ENCODE data around the gene METTL9. TPM values are rescaled to one million over a fixed set of nuclear protein-coding genes. Genes with fewer than 3 reads are reported as not detected.

Gene METTL9
- total RNA-seq, 1 donor from 2014 or later, result 77.1 TPM

- Mint-ChIP-seq H3K27me3 (ENCODE audit: low read depth) (no peaks in the 10 kb centered on the region), H3K9me3 (ENCODE audit: low read depth) (no peaks in the 10 kb centered on the region), H3K4me1 (ENCODE audit: low read depth) (peaks cover 8% of the 10 kb centered on the region), H3K27ac (ENCODE audit: unreplicated experiment) (no peak overlapping the region), H3K36me3 (ENCODE audit: low read depth) (peaks cover 3% of the 10 kb centered on the region), H3K4me3 (ENCODE audit: unreplicated experiment) (no peak overlapping the region)
- no peak for TF ChIP-seq CTCF (IDR thresholded peaks at IDR 0.05)
- no peak for DNase-seq (ENCODE audit: low spot score)
These were observed 37.9 kb downstream of the METTL9 start for GRCh38 chr16:21637032-21637968.

GRCh38 chr16:21638573-21638975, 39.2 kb downstream of the METTL9 start:
- TF ChIP-seq CTCF (IDR thresholded peaks at IDR 0.05), result no peak
- H3K27me3 Mint-ChIP-seq (ENCODE audit: low read depth), result no peaks in the 10 kb centered on the region
- DNase-seq (ENCODE audit: low spot score), result no peak
- no peaks in the 10 kb centered on the region for H3K9me3 Mint-ChIP-seq (ENCODE audit: low read depth)
- peak overlapping the region; percentile 2 for H3K27ac Mint-ChIP-seq (ENCODE audit: unreplicated experiment)
- H3K4me1 Mint-ChIP-seq (ENCODE audit: low read depth), result peaks cover 8% of the 10 kb centered on the region
- H3K4me3 Mint-ChIP-seq (ENCODE audit: unreplicated experiment), result no peak overlapping the region
- H3K36me3 Mint-ChIP-seq (ENCODE audit: low read depth), result peaks cover 3% of the 10 kb centered on the region

- Mint-ChIP-seq H3K4me3 (ENCODE audit: unreplicated experiment) (no peak overlapping the region), H3K27ac (ENCODE audit: unreplicated experiment) (no peak overlapping the region), H3K4me1 (ENCODE audit: low read depth) (peaks cover 8% of the 10 kb centered on the region), H3K36me3 (ENCODE audit: low read depth) (peaks cover 3% of the 10 kb centered on the region), H3K9me3 (ENCODE audit: low read depth) (no peaks in the 10 kb centered on the region), H3K27me3 (ENCODE audit: low read depth) (no peaks in the 10 kb centered on the region)
- no peak for TF ChIP-seq CTCF (IDR thresholded peaks at IDR 0.05)
- no peak for DNase-seq (ENCODE audit: low spot score)
These were observed 40.1 kb downstream of the METTL9 start for GRCh38 chr16:21639493-21639892.

- DNase-seq (ENCODE audit: low spot score), result no peak
- peaks cover 17% of the 10 kb centered on the region for H3K4me1 Mint-ChIP-seq (ENCODE audit: low read depth)
- no peak overlapping the region for H3K4me3 Mint-ChIP-seq (ENCODE audit: unreplicated experiment)
- no peaks in the 10 kb centered on the region for H3K36me3 Mint-ChIP-seq (ENCODE audit: low read depth)
- no peak overlapping the region for H3K27ac Mint-ChIP-seq (ENCODE audit: unreplicated experiment)
- H3K27me3 Mint-ChIP-seq (ENCODE audit: low read depth), result no peaks in the 10 kb centered on the region
- TF ChIP-seq CTCF (IDR thresholded peaks at IDR 0.05), result no peak
- no peaks in the 10 kb centered on the region for H3K9me3 Mint-ChIP-seq (ENCODE audit: low read depth)
These were observed 42.5 kb downstream of the METTL9 start for GRCh38 chr16:21641916-21642315.

- Mint-ChIP-seq H3K4me1 (ENCODE audit: low read depth) (peaks cover 19% of the 10 kb centered on the region), H3K27me3 (ENCODE audit: low read depth) (no peaks in the 10 kb centered on the region), H3K36me3 (ENCODE audit: low read depth) (no peaks in the 10 kb centered on the region), H3K27ac (ENCODE audit: unreplicated experiment) (no peak overlapping the region), H3K9me3 (ENCODE audit: low read depth) (no peaks in the 10 kb centered on the region), H3K4me3 (ENCODE audit: unreplicated experiment) (no peak overlapping the region)
- TF ChIP-seq CTCF (IDR thresholded peaks at IDR 0.05), result no peak
- no peak for DNase-seq (ENCODE audit: low spot score)
These were observed 43.5 kb downstream of the METTL9 start for GRCh38 chr16:21642861-21643260.
